Measurements from ENCODE around the gene DDX6. TPM values are rescaled to one million over a fixed set of nuclear protein-coding genes. Genes with fewer than 3 reads are reported as not detected.

Gene DDX6
- total RNA-seq, 2 experiments from 2014 or later, result 193 to 212 TPM

Other genes with a start within 250 kb of the DDX6 start
- gene IFT46, start 225.2 kb downstream of the DDX6 start, total RNA-seq, result 10 to 100 TPM; 12.1 to 14.3 TPM
- gene ARCN1, start 218.8 kb downstream of the DDX6 start, total RNA-seq, result 100 to 1,000 TPM; 107 to 108 TPM
- gene PHLDB1, start 183.5 kb downstream of the DDX6 start, total RNA-seq, result 1 to 10 TPM; 2.7 to 3.3 TPM
- gene TREH, start 111.5 kb downstream of the DDX6 start, total RNA-seq, result not detected
- 1 to 10 TPM; 1.9 to 2.2 TPM for gene CXCR5, start 92.7 kb upstream of the DDX6 start, total RNA-seq
- 100 to 1,000 TPM; 116 to 128 TPM for gene BCL9L, start 134.8 kb upstream of the DDX6 start, total RNA-seq
- gene UPK2, start 165.1 kb upstream of the DDX6 start, total RNA-seq, result under 1 TPM in 1 of 2 experiments, not detected in 1; 0.44 TPM
- gene FOXR1, start 180.6 kb upstream of the DDX6 start, total RNA-seq, result not detected
- gene CENATAC, start 207.0 kb upstream of the DDX6 start, total RNA-seq, result 10 to 100 TPM; 66.8 to 74.2 TPM
- 1,000 to 10,000 TPM; 1,397 to 1,460 TPM for gene RPS25, start 227.2 kb upstream of the DDX6 start, total RNA-seq
- gene TRAPPC4, start 227.6 kb upstream of the DDX6 start, total RNA-seq, result 10 to 100 TPM; 80.5 to 84.4 TPM
- 10 to 100 TPM; 20.3 to 23.9 TPM for gene SLC37A4, start 239.7 kb upstream of the DDX6 start, total RNA-seq